RCC 7860 (cell line): Measurements from ENCODE around the gene BCAS3.

Experiments
- DNase-seq: peaks from one replicate; pipeline ENCODE4 v3.0.0-alpha.2; 2015; ENCODE audit warnings: low spot score
- FAIRE-seq: peaks from 2 replicates; lab custom pipeline; 2012; peaks lifted over from hg19 to GRCh38; lab: Jason Lieb, UNC

BCAS3 gene

GRCh38 chr17:61366715-61367413 lies 689.2 kb downstream of the BCAS3 start:
- no peak for FAIRE-seq
- DNase-seq = no peak

- no peak for FAIRE-seq
Observed at GRCh38 chr17:61368049-61368831, 690.6 kb downstream of the BCAS3 start.

GRCh38 chr17:61368832-61369450 lies 691.3 kb downstream of the BCAS3 start:
- no peak for DNase-seq
- no peak for FAIRE-seq

More at GRCh38 chr17:61368049-61368831, 690.6 kb downstream of the BCAS3 start:
- DNase-seq = no peak

- DNase-seq (no peak), FAIRE-seq (no peak)
Observed at GRCh38 chr17:61369751-61370150, 692.1 kb downstream of the BCAS3 start.

- DNase-seq (no peak), FAIRE-seq (no peak)
Observed at GRCh38 chr17:61371179-61371578, 693.5 kb downstream of the BCAS3 start.

- FAIRE-seq (no peak), DNase-seq (no peak)
Observed at GRCh38 chr17:61371606-61372005, 694.0 kb downstream of the BCAS3 start.

- FAIRE-seq = no peak
- no peak for DNase-seq
Observed at GRCh38 chr17:61372436-61372835, 694.8 kb downstream of the BCAS3 start.

- FAIRE-seq (no peak), DNase-seq (no peak)
Observed at GRCh38 chr17:61376931-61377838, 699.5 kb downstream of the BCAS3 start.

GRCh38 chr17:61378658-61379456 lies 701.2 kb downstream of the BCAS3 start:
- FAIRE-seq = peak; percentile 77
- DNase-seq = peak; percentile 23

- DNase-seq = no peak
- no peak for FAIRE-seq
Observed at GRCh38 chr17:61379457-61380216, 702.0 kb downstream of the BCAS3 start.

GRCh38 chr17:61380217-61380835 lies 702.7 kb downstream of the BCAS3 start:
- no peak for DNase-seq
- FAIRE-seq = no peak

GRCh38 chr17:61380836-61381525 lies 703.3 kb downstream of the BCAS3 start:
- DNase-seq = no peak
- FAIRE-seq = no peak

- FAIRE-seq (no peak), DNase-seq (no peak)
Observed at GRCh38 chr17:61381537-61381936, 703.9 kb downstream of the BCAS3 start.

- DNase-seq (no peak), FAIRE-seq (no peak)
Observed at GRCh38 chr17:61382796-61383688, 705.4 kb downstream of the BCAS3 start.

GRCh38 chr17:61383689-61384201 lies 706.1 kb downstream of the BCAS3 start:
- FAIRE-seq (no peak), DNase-seq (no peak)

GRCh38 chr17:61384354-61384691 lies 706.7 kb downstream of the BCAS3 start:
- FAIRE-seq (no peak), DNase-seq (no peak)
